T1000 (cell line): Measurements from ENCODE around the gene ARL17A.
"Not testable (repeated sequence)": the region's sequence is repeated elsewhere in the genome, so short reads cannot be mapped to it uniquely, and the experiment has no call there.

ENCODE experiments used
- DNase-seq: peaks from one replicate; lab custom pipeline; 2025; ENCODE audit warnings: mixed read lengths; lab: John Stamatoyannopoulos, UW

The ARL17A gene

DNA sequence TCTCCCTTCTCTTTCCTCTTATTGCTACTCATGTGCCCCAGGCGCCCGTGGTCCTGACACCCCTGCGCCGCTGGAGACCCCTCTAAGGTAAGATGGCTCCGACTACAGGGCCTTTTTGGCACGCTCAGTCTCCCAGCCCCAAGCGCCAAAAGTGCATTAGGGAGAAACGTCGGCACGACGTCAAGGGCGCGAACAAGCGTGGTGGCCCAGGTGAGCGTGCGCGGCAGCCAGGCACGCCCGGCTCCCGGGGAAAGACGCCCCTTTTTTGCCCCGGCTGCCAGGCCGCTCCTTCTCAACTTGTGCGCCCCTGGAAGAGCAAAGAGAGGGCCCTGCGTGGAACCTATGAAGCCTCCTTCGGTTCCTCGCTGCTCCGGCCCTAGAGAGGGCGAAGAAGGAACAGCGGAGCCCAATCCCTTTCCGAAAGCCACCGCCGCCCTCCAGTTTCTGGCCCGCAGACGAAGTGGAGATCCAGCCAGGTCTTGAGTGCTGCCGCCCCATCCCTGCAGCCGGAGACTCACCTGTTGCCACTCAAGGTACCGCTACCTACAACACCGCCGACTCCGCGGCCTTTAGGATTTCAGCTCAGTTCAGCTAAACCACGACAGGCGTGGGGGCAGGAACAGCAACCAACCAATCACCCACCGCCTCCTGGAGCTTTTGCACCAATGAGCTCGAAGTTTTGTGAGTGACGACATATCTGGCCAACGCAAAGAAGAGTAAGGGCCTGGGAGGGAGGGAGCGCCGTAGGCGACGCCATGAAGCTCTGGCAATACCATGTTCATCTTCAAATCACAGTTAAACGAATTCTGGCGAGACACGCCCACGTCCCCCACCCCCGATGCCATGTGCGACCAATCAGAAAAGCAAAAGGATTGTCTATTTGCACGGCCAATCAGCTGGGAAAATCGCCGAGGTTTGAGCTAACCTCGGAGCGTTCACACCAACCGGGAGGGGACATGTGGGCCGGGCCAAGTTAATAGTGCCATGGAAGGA, at the start of gene ARL17A:
Gene ARL17A (minus strand): TSS at position 609 of the 993 bp plus-strand sequence. CDS start 3,369 bp downstream, outside the sequence.
- DNase-seq = not testable (repeated sequence)

DNA sequence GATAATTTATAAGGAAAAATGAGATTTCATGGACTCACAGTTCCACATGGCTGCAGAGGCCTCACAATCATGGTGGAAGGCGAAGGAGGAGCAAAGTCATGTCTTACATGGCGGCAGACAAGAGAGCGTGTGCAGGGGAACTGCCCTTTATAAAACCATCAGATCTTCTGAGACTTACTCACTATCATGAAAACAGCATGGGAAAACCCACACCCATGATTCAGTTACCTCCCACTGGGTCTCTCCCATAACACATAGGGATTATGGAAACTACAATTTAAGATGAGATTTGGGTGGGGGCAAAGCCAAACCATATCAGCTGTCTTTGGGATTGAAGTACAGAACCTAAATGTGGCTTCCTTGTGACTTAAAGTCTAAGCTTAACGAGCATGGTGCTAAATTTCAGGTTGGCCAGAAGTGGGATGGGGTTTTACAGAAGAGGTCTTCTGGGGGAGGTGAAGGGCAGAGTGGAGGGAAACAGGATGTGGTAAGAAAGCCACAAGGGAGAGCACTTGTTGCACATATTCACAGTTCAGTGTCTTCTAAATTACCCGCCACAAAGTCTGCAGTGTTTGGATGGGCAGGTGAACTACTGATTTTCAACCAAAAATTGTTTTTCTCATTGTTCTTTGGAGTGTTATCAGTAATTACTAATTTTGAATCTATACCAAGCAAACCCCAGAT, 49.4 kb upstream of the ARL17A start:
- not testable (repeated sequence) for DNase-seq

DNA sequence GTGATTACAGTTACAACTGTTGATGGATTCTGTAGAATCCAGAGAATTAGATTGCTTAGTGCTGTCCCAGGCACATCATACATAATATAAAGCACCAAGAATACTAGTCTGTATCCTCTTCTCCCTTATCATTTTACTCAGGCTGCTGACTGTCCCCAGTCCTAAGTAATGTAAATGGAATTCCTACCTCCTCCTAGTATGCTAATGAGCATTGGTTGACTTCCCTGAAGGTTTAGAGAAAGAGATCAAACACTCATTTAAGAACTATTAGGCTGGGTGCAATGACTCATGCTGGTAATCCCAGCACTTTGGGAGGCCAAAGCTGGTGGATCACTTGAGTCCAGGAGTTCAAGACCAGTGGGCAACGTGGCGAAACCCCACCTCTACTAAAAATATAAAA, 48.0 kb upstream of the ARL17A start:
- DNase-seq = not testable (repeated sequence)

DNA sequence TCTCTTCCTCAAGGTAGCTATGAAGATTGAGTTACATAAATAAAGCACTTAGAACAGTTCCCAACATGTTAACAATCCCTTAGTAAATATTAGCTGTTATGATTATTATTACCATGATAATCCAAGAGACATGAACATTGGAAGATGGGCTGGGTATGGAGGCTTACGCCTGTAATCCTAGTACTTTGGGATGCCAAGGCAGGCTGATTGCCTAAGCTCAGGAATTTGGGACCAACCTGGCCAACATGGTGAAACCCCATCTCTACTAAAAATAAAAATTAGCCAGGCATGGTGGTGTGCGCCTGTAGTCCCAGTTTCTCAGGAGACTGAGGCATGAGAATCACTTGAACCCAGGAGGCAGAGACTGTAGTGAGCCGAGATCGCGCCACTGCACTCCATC, 45.2 kb upstream of the ARL17A start:
- DNase-seq = not testable (repeated sequence)

DNA sequence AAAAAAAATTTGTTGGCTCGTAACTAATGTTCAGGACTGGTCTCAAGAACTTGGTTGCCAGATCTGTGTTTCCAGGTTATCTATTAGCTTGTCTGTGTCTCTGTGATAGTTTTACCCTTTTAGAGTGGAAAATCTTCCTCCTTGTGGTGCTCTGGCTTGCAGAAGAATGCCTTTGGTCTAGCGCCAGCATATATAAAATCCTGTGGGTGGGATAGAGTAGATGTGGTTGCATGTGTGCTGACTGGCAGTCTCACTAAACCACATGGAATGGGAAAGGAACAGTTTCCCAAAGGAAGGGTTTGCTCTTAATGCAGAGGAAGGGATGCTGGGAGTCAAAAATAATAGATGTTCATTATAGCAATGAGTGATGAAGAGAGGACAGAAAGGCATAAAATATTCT, 44.3 kb upstream of the ARL17A start:
- DNase-seq = not testable (repeated sequence)

DNA sequence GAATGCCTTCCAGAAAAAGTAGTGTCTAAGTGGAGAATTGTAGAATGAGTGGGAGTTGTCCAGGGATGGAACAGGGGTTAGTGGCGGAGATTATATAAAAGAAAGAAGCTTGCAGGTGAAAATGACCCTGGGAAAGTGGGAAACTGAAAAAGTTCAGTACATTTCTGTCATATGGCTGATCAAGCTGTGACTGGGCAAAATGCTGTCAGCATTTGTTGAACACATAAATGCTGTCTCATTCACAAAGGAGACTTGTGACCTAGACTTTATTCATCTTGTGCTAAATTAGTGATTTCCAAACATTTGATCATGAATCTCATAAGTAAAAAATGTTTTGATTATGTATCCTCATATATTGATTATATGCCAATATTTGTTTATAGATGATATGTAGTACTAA, 39.5 kb upstream of the ARL17A start:
- DNase-seq = not testable (repeated sequence)

DNA sequence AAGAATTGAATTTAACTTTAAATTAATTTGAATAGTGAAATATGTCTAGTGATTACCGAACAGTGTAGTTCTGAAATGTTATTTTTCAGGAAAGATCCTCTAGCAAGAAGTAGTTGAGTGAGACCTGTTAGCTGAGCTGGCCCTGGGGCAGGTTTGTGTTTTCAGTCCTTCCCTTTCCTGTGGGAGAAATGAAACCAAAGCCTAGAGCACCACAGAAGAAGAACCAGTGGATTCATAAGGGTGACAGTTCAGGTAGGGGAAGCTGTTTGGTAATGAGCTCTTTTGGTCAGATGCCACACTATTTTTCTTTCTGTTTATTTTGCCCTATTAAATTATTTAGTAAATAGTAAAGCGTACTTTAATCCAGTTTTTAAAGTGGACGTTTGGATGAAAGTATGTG, 37.6 kb upstream of the ARL17A start:
- DNase-seq = not testable (repeated sequence)

DNA sequence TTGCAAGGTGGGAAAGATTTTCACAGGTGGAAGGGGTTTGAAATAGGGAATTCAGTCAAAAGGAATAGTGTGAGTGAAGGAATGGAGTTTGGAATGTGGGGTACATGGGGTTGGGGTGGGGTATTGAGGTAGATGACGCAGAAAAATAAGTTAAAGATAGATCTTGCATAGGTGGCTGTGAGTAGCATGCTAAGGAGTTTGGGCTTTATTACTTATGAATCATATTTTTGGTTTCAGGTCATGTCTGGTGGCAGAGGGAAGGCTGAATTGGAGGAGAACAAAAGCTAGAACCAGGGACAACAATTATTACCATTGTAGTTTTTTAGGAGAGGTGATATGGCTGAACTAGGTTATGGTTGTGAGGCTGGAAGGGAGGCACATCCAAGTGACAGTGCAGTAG, 34.4 kb upstream of the ARL17A start:
- not testable (repeated sequence) for DNase-seq

DNA sequence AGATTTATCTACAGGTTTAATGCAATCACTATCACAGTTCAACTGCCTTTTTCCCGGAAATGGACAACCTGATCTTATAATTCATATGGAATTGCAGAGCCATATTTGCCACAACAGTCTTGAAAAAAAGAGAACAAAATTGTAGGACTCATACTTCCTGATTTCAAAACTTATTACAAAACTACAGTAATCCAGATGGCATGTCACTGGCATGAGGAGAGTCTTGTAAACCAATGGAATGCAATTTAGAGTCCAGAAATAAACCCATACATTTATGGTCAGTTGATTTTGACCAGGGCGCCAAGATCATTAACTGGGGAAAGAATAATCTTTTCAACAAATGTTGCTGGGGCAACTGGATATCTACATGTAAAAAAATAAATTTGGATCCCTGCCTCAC, 31.8 kb upstream of the ARL17A start:
- not testable (repeated sequence) for DNase-seq

DNA sequence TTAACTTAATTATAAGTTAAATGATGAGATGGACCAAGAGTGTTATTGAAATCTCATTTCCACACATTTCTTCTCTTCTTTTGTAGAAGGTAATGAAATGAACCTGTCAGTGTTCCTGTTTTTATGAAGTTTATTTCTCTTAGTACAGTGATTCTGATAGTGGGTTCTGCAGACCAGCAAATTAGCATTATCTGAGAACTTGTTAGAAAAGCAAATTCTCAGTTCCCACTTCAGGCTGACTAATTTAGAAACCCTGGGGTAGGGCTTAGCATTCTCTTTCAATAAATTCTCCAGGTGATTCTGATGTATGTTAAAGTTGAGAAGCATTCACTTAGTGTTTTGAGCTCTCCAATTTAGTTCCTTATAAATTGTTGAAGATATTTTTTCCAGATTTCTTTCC, 23.6 kb upstream of the ARL17A start:
- not testable (repeated sequence) for DNase-seq

DNA sequence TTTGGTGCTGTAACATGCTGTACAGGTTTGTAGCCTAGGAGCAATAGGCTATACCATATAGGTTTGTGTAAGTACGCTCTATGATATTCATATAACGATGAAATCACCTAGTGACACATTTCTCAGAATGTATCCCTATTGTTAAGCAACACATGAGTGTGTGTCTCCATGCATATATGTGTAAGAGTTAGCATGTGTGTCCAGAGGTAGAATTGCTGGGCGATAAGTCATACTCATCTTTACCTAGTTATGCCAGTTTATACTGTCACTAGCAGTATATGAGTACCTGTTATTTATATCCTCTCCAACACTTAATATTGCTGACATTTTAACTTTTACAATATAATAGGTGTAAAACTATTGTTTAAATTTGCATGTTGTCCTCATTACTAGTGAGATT, 21.3 kb upstream of the ARL17A start:
- not testable (repeated sequence) for DNase-seq

DNA sequence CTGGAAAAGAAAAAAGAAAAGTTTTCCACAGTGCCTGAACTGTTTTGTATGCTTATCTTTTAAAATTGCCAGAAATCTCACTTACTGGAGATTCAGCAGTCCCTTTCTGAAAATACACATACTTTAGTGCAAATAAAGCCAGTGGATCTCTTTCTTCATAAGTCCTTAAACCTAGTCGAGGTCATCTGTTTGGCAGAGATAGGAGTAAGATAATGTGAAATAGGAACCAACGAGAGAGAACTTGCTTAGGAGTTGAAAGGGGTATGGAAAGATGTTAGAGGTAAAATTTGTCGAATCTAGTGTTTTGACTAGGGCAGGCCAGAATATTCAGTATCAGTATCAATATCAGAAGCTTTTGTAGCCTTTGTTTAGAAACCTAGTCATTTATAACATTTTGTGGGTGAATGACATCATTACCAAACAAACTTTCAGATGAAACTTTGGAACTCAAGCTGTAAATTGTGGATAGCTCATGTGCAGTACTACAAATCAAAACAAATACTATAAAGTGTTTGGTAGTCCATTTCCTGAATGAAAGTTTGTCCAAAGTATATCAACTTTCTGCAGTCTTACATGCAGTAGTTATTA, 18.9 kb upstream of the ARL17A start:
- DNase-seq = not testable (repeated sequence)

DNA sequence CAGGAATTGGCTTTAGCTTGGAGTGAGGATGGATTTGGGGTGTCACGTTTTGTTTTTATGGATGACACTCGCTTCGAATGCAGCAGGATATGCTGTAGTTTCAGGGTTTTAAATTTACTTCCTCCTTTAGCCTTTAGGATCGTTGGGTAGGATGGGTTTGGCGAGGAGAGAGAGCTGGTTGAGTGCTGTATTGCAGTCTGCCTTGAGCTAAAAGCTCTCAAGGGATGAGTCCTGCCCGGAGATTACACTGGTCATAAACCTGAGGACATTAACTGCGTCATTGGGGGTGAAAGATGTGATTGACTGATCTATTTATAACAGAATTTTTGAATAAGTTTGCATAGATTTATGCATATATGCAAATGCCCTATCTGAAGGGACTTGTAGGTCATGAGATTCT, 11.8 kb upstream of the ARL17A start:
- not testable (repeated sequence) for DNase-seq

DNA sequence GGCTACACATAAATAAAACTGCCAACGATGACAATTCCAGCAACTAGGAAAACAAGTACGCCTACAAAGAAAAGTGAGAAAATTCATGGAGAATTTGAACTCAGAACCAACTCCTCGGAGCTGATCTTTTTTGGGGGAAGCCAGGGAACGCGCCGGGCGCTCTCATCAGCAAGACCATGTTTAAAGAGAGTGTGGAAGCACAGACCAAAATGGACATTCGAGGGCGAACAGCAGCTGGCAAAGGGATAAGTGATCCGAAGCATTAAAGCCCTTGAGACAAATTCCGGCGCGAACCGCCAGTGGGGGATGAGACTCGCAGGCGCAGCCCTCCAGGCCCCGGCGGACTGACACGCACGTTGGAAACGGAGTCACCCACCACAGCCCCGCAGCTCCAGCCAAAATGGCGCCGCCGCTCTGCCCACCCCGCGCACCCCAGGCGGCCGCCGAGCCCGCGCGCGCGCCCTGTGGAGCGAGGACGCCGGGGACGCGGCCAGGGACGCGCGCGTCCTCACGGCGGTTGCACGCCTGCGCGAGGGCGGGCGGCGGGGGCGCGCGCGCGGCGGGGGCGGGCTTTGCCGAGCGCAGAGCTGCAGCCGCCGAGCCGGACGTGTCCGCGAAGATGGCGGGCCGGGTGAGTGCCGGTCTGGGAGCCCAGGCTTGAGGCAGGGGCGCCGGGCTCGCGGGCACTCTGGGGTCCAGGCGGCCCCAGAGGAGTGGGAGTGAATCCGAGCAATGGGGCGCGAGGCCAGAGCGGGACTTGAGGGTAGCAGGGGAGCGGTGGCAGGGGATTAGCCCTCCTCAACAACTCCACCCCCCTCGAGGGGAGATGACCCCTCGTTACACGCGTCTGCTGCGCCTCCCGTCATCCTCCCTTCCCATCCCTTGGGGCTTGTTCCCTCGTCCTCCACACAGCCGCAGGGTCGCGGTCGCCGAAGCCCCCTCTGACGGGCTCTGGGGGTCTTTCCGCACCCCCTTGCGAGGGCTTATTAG, 11.0 kb upstream of the ARL17A start, which contains the start of gene NSF:
Gene NSF (plus strand): TSS at position 513 of the 990 bp plus-strand sequence. CDS start 107 bp downstream, at position 620.
- not testable (repeated sequence) for DNase-seq

DNA sequence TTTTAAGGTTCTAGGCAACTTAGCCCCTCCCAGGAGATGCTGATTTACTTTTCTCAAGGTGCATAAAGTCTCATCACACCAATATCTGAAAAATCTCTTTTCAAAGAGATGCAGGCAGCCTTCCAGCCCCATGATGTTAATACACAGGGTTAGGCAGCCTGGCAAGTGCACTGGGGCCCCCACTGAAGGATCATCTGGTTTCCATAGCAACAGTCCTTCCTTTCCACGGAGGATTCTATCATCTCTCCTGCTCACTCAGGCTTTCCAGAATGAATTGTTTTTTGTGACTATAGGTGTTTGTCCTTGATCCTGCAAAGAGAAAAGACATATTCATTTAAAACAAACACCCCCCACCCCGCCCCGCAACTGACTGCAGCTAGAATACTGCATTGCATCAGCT, 6.0 kb upstream of the ARL17A start:
- DNase-seq = not testable (repeated sequence)

DNA sequence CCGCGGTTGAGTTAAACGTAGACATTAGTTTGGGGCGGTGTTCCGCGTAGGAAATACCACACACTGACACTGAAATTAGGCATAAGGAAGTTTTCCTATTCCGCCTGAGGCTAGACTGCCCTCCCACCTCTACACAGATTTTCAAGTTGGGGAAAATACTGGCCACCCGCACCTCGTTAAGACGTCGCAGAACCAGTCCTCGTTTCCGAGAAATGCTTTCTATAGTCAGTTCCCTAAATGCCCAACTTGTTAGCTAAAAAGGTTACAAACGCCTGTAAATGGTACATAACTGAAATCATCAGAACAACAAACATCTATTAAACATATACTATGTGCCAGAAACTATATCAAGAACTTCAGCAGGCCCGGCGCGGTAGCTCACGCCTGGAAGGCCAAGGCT, 591 bp upstream of the ARL17A start:
- not testable (repeated sequence) for DNase-seq

DNA sequence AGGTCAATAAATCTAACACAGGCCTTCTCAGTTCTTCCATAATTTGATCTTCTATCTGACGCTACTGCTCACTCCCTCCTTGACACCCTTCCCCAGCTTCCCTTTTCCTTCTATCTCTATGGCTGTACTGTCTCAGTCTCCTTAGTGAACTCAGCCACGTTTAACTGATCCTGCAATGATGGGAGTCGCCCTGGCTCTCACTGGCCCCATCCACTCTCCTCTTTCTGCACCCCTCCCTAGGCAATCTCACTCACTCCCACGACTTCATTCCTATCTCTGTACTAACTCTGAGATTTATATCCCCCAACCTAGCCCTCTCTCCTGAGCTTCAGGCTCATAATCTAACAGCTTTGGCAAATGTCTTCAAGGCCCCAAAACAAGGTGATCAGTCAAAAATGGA, 7.7 kb downstream of the ARL17A start:
- not testable (repeated sequence) for DNase-seq

DNA sequence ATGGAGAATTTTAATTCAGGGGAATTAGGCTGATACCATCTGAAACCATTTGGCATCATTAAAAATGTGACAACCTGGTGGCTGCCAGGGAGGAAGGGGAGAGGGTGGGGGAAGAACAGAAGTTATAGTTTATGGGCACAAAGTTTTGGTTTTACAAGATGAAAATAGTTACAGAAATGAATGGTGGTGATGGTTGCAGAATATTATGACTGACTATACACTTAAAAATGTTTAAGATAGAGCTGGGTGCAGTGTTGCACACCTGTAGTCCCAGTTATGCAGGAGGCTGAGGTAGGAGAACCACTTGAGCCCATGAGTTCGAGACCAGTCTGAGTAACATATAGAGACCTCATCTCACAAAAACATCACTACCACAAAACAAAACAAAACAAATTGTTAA, 12.5 kb downstream of the ARL17A start:
- not testable (repeated sequence) for DNase-seq

DNA sequence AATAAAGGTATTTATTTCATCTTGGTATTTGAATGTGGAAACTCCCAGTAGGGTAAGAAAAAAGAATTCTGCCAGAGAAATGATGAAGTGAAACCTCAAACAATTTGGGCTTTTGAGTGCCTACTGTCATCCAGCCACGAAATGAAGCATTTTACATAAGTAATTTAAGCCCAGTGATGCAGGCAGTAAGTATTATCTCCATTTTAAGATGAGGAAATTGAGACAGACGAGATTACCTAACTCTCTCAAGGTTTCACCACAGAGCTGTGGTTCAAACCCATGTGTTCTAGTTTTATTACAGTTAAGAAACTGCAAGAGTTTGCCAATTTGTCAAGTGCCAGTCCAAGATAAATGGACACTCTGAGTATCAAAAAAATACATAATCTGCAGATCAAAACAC, 13.2 kb downstream of the ARL17A start:
- not testable (repeated sequence) for DNase-seq

DNA sequence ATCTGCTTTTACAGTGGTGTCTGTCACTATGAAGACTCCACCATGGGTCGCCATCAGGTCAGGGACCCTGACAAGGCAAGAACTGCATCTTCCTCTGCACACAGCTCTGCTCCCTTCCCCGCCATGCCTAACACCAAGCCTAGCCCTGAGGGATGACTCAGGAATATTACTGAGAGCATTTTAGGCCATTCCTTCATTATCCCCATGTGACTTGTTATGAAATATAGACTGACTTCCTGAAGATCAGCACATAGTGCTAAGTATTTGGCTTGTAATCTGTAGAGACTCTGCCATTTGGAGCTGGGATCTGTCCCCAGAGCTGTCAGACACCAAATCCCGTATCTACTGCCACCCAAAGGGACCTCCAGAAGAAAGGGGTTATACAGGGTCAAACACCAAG, 19.4 kb downstream of the ARL17A start:
- not testable (repeated sequence) for DNase-seq

DNA sequence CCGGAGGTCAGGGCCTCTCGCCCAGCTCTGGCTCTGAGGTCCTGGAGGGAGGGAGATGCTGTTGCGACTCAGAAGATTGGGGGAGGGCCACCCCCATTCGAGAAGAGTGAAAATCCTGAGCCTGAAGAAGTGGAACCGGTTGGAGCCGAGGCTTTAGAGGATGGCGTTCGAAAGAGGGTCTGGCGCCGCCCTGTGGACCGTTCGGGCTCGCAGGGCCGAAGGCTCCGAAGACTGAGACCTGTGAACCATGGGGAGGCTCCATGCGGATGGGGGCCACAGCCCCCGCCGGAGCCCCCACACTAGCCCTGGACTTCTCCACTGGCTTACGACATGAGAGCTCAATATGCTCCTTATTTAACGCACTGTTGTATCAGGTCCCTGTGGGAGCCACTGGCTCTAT, 20.3 kb downstream of the ARL17A start:
- not testable (repeated sequence) for DNase-seq
